RWPE2 (cell line): Measurements from ENCODE around the gene VEZT.

Source experiments
- ATAC-seq: fragments of 200-7000 bp; cut with Tn5 transposase; 3 replicates; pipeline ENCODE4 v1.9.1; 2021; ENCODE audit warnings: low read depth
- DNase-seq: peaks from one replicate; pipeline ENCODE4 v3.0.0-alpha.2; 2020; ENCODE audit warnings: low spot score
- H3K27ac ChIP-seq: fragments of 450-650 bp; 2 replicates; pipeline ENCODE4 v1.5.1; 2017; ENCODE audit warnings: mild to moderate bottlenecking; ENCODE audit not compliant: poor library complexity, severe bottlenecking
- H3K27me3 ChIP-seq: fragments of 250-450 bp; sonication (Bioruptor Pico); 2 replicates; pipeline ENCODE4 v1.5.1; 2021; ENCODE audit warnings: mild to moderate bottlenecking, moderate library complexity; ENCODE audit not compliant: insufficient read depth, poor library complexity, severe bottlenecking
- H3K36me3 ChIP-seq: fragments of 250-450 bp; sonication (Bioruptor Pico); 2 replicates; pipeline ENCODE4 v1.5.1; 2020; ENCODE audit warnings: low read depth, mild to moderate bottlenecking, moderate library complexity
- H3K4me1 ChIP-seq: fragments of 250-450 bp; sonication (Bioruptor Pico); 2 replicates; pipeline ENCODE4 v1.5.1; 2021; ENCODE audit warnings: mild to moderate bottlenecking, moderate library complexity; ENCODE audit not compliant: insufficient read depth, poor library complexity, severe bottlenecking
- H3K4me3 ChIP-seq: fragments of 250-450 bp; sonication (Bioruptor Pico); 2 replicates; pipeline ENCODE4 v1.5.1; 2021; ENCODE audit warnings: mild to moderate bottlenecking, moderate library complexity; ENCODE audit not compliant: severe bottlenecking
- H3K9me3 ChIP-seq: fragments of 250-450 bp; sonication (Bioruptor Pico); 2 replicates; pipeline ENCODE4 v1.5.1; 2021; ENCODE audit warnings: mild to moderate bottlenecking, moderate library complexity; ENCODE audit not compliant: severe bottlenecking
- TF ChIP-seq, protein P1 (sequence below): fragments of 450-650 bp; IDR thresholded peaks from one replicate; pipeline ENCODE4 v1.5.1; 2017; ENCODE audit warnings: mild to moderate bottlenecking, moderate library complexity; ENCODE audit not compliant: poor library complexity, severe bottlenecking

The VEZT gene

DNA sequence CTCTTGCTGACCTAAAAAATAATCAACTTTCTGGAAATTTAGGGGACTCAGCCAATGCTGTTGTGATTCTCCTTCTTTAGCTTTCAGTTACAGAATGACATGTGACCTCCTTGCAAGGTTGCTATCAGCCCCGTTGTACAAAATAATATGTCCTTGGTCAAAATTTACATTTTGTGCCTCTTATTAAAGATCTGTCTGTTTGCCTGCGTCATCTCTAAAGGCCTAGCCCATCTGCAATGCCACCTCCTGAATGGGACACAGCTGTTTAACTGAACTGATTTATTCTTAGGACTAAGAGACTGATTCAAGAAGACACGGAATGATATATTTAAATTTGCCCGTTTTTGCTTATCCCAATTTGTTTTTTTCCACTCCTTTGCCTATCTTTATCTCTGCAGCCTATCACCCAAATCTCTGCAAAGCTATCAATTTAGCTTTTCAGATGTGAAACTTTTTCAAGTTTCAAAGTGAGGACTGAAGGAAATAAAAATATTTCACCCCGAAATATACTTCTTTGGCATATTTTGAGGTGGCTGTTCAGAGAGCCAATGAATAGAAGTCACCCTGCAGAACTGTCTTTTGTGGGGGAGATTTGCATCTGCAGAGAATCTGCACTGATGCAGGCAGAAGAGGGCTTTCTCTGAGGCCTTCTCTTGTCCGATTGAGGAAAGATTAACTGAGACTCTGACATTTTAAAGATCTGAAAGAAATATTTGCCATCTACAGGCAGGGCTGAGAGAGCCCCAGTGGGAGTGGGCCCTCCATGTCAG lies 126.0 kb downstream of the VEZT start:
- ATAC-seq = no peak
- no peak for DNase-seq
- H3K36me3 ChIP-seq = no peaks in the 10 kb centered on the region
- no peak overlapping the region for H3K27ac ChIP-seq
- H3K9me3 ChIP-seq = no peaks in the 10 kb centered on the region
- H3K4me1 ChIP-seq = no peaks in the 10 kb centered on the region
- H3K4me3 ChIP-seq = no peak overlapping the region
- H3K27me3 ChIP-seq = no peaks in the 10 kb centered on the region
- TF ChIP-seq, protein P1, sequence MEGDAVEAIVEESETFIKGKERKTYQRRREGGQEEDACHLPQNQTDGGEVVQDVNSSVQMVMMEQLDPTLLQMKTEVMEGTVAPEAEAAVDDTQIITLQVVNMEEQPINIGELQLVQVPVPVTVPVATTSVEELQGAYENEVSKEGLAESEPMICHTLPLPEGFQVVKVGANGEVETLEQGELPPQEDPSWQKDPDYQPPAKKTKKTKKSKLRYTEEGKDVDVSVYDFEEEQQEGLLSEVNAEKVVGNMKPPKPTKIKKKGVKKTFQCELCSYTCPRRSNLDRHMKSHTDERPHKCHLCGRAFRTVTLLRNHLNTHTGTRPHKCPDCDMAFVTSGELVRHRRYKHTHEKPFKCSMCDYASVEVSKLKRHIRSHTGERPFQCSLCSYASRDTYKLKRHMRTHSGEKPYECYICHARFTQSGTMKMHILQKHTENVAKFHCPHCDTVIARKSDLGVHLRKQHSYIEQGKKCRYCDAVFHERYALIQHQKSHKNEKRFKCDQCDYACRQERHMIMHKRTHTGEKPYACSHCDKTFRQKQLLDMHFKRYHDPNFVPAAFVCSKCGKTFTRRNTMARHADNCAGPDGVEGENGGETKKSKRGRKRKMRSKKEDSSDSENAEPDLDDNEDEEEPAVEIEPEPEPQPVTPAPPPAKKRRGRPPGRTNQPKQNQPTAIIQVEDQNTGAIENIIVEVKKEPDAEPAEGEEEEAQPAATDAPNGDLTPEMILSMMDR = no peak

DNA sequence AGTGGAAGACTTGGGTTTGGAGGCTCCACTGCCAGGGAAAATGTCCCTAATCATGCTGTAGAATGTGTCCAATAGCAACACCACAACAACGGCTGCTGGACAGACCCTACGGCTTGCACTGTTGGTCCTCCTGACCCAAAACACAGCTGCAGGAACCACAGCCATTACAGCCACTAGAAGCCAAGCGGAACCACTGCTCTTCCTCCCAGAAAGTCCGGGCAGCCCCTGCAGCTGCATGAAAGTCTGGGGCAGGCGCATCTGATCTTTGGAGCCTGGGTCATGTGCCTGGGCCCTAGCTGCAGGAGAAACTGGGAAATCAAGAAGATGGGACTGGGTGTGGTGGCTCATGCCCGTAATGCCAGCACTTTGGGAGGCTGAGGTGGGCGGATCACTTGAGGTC lies 131.7 kb downstream of the VEZT start:
- Histone ChIP-seq H3K27me3 (no peaks in the 10 kb centered on the region), H3K4me3 (no peak overlapping the region), H3K36me3 (no peaks in the 10 kb centered on the region), H3K9me3 (no peaks in the 10 kb centered on the region), H3K27ac (no peak overlapping the region), H3K4me1 (no peaks in the 10 kb centered on the region)
- no peak for ATAC-seq
- TF ChIP-seq, protein P1 = no peak
- DNase-seq = no peak

DNA sequence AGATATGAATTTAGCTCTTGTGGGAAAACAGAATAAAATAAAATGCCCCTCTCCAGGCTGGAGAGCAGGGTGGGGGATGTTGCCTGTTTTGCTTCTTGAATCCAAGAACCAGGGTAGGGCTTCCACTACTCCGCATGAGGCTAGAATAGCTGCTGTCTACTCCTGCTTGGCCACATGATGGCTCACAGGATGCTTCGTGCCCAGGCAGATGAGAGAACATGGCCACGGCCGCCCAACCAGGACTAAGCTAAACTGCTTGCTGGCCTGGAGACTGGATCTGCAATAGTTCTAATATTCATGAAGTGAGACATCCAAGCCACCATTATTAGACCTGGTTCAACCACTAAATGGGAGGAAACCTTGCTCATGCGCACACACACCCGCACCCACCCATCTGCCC lies 134.1 kb downstream of the VEZT start:
- H3K9me3 ChIP-seq = no peaks in the 10 kb centered on the region
- no peaks in the 10 kb centered on the region for H3K27me3 ChIP-seq
- ATAC-seq (no peak), DNase-seq (no peak)
- TF ChIP-seq, protein P1 = no peak
- H3K4me1 ChIP-seq = no peaks in the 10 kb centered on the region
- H3K27ac ChIP-seq = no peak overlapping the region
- no peaks in the 10 kb centered on the region for H3K36me3 ChIP-seq
- H3K4me3 ChIP-seq = no peak overlapping the region
